GM12801 (cell line): ENCODE measurements around the gene PLXNA1.

Experiments used
- CTCF ChIP-seq: IDR thresholded peaks from one replicate; pipeline ENCODE4 v1.5.1; 2011; ENCODE audit warnings: control low read depth; ENCODE audit not compliant: insufficient read length; ENCODE audit errors: extremely low read depth

Gene PLXNA1

GRCh38 chr3:127018306-127018828 is 35.5 kb downstream of the PLXNA1 start:
- TF ChIP-seq CTCF, result no peak

- no peak for TF ChIP-seq CTCF
Observed at GRCh38 chr3:127019449-127019848, 36.5 kb downstream of the PLXNA1 start.

- no peak for TF ChIP-seq CTCF
Observed at GRCh38 chr3:127020543-127020942, 37.6 kb downstream of the PLXNA1 start.

- no peak for TF ChIP-seq CTCF
Observed at GRCh38 chr3:127022849-127023248, 39.9 kb downstream of the PLXNA1 start.

GRCh38 chr3:127025456-127025855 is 42.5 kb downstream of the PLXNA1 start:
- TF ChIP-seq CTCF, result no peak

GRCh38 chr3:127026036-127026435 is 43.1 kb downstream of the PLXNA1 start:
- TF ChIP-seq CTCF, result no peak

- TF ChIP-seq CTCF, result no peak
Observed at GRCh38 chr3:127026661-127027060, 43.7 kb downstream of the PLXNA1 start.
